NCI-H82 (cell line): ENCODE measurements around the gene TCF25.
"Not testable (repeated sequence)": the region's sequence is repeated elsewhere in the genome, so short reads cannot be mapped to it uniquely, and the experiment has no call there.

Experiments used
- DNase-seq: peaks from one replicate; lab custom pipeline; 2025; lab: John Stamatoyannopoulos, UW

TCF25 gene

DNA sequence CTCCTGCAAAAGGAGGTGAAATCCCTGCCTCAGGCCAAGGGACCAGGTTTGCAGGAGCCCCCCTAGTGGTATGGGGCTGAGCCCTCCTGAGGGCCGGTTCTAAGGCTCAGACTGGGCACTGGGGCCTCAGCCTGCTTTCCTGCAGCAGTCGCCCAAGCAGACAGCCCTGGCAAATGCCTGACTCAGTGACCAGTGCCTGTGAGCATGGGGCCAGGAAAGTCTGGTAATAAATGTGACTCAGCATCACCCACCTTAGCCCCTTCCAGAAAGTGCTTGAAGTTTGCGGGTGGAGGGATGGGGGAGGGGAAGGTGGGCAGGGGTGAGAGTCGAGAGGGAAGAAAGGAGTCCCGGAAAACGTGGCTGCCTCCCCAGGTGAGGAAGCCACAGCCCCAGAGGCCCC, 47.3 kb downstream of the TCF25 start:
- no peak for DNase-seq

DNA sequence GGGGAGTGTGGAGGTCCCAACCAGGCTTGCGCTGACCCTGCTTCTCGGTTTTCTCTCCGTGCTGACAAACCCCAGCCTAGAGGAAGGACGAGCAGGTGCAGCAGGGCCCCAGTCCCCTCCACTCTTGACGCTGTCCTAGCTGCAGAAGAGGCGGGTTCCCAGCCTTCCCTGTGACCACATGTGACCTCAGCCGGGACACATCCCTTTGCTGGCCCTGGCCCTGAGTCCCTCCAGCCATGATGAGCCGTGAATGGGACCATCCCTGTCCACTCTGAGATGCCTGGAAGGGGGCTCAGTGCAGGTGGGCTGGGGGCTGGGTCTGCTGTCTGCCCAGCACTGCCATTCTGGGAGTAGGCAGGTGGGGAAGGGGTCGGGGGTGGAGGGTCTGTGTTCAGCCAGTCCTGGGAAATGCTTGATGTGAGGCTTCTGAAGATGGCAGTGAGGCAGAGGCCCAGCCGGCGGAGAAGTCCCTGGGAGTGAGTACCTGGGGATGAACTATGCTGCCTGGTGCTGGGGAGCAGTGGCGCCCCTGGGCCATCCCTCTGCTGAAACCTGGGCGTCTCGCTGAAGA, 47.8 kb downstream of the TCF25 start:
- DNase-seq: no peak

DNA sequence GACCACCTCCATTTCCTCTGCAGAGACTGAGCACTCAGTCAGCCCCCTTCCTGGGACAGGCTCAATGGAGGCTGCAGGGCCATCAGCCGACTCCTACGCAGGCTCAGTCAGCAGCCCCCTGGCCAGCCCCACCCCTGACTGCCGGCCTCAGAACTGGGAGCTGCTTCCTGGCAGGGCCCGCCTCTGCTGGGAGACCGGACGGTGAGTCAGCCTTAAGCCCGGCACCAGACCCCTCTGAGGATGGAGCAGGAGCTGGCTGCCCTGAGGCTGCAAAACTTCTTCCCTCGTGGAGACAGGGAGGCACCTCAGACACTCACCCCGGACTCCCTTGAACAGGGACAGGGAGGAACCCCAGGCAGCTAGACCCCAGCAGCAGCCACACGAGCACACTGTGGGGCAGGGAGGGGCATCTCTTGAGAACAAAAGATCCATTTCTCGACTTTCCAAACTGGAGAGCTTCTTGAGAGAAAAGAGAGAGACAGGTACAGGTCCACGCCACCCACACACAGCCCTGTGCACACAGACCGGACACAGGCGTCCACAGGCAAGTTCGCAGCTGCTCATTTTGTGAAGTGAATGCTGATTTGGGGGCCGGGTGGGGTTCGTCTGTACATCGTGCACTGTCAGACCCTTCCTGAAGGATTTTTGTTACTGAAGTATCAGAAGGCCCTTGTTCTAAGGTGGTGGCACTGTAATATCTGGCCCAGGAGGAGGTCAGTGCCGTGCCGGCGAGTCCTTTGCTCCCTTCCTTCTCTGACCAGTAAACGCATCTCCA, 48.5 kb downstream of the TCF25 start:
- DNase-seq: peak; percentile 70

DNA sequence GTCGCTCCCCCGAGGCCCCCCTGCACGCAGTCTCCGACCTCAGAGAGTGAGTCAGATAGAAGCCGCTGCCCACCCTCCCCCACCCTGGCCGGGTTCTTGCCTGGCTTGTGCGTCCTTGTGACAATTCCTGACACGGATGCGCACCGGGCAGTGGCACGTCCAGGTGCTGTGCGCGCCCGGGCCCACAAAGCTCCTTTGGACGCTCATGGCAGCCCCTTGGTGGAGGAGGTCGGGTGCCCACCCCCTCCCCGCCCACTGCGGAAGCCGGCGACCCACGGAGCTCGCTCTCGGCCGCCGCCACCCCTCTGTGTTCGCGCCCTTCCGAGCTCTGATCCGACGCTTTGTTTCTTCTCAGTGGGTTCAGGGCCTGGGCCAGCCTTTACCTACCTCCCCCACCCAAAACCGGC, 49.1 kb downstream of the TCF25 start:
- DNase-seq: peak; percentile 80

DNA sequence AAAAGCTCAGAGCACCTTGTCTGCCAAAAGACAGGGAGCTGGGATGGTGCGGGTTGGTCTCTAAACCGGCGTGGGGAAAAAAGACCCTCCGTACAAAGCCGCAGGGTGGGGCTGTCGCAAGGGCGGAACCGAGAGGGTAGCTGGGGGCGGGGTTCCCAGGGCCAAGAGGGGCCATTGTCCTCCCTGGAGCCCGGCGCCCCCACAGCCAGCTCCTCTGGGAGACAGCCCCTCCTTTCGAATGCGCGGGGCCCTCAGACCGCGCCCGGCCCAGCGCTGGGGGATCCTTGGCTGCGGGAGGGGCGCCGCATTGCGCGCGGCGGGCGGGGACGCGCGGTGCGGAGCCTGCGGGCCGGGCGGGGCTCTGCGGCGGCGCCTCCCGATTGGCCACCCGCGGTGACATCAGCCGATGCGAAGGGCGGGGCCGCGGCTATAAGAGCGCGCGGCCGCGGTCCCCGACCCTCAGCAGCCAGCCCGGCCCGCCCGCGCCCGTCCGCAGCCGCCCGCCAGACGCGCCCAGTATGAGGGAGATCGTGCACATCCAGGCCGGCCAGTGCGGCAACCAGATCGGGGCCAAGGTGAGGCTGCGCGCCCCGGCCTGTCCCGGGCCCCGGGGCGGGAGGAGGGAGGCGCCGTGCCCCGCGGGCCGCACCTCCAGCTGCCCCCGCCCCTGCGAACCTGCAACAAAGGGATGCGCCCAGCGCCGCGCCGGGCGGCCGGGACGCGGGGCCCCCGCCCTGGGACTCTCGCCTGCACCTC, 49.7 kb downstream of the TCF25 start, which contains the start of gene TUBB3:
Gene TUBB3 (plus strand): TSS at position 459 of the 756 bp plus-strand sequence. CDS start 60 bp downstream, at position 519.
- peak; percentile 94 for DNase-seq

DNA sequence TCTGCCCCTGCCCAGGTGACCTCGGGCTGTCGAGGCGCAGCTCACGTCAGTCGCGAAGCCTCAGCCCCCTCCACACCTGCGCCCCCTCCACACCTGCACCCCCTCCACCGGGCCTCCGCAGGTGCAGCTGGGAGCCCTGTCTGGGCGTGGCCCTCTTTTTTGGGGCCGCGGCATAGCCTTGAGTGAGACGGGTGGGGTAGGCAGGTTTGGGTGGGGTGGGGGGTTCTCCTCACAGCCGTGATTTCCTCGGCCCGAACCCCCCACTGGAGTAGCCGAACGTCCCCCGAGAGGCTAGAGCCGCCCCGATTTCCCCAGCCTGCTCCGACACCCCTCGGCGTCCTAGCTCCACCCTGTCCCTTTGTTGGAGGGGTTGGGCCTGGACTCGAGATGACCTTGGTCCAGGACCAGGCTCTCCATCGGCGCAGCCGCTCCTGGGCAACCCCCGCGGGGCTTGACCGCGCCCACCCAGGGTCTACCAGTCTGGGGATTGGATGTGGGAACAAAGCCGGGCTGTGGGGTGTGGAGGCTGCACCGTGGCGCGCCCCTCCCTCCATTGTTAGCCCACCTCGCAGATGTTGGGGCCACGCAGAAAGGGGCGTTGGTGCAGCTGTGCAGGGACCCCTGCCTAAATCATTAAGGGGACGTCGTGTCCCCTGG, 50.4 kb downstream of the TCF25 start:
- DNase-seq: peak; percentile 69

DNA sequence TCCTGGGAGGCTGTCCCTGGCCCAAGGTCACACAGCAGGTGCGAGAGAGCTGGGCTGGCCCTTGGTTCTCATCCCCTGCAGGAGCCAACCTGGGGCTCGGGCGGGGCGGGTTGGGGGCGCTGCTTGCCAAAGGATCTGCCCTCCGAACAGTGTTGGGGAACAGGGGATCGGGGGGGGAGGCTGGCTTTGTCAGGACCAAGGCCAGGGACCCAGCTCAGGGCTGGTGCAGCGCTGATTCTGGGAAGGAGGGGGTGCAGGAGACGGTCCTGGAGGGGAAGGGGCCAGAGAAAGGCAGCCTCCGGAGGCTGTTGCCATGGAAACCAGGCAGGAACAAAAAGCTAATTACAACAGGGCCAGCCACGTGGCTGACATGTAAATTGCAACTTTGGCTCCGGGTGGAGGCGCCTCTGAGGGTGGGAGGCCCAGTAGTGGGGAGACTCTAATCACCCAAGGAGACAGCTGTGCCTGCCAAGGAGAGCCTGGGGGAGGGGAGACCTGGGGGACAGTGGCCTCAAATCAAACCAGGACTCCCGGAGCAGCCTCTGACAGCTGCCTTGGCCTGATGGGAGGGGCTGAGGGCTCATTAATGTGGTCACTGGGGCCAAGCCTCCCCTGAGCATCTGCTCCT, 51.0 kb downstream of the TCF25 start:
- peak; percentile 82 for DNase-seq

DNA sequence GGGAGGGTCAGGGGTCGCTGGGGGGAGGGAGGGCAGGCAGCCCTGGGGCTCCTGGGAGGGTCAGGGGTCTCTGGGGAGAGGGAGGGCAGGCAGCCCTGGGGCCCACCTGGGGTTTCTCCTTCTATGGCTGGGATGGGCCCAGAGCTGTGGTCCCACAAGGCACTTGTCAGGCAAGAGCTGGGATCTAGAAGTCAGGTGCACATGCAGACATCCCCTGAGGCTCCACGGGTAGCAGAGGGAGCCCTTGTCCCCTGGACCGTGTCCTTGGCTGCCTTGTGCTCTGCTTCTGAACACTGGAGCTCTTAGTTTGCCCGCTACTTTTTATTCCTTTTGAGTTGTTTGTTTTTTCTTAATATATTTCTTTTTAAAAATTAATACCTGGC, 51.5 kb downstream of the TCF25 start:
- DNase-seq: peak; percentile 78

DNA sequence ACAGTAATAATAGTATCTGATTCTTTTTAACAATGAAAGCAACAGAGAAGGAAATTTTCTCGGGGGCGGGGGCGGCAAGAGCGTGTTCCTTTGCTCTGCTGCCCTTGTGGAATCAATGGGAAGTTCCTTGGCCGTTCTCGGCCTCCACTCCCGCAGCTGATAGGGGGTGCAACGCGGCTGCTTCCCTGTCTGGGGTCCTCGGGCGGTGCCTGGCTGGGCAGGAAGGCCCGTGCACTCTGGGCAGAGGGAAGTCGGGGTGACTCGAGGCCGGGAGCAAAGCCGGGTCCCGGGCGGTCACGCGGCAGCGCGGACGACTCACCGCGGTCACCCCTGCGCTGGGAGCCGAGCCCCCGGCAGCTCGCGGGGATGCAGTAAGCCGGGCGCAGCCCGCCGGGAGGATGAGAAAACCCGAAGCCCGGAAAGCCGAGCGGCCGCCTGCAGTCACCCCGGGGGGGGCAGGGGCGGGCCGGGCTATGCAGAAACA, 52.2 kb downstream of the TCF25 start:
- DNase-seq: peak; percentile 58

DNA sequence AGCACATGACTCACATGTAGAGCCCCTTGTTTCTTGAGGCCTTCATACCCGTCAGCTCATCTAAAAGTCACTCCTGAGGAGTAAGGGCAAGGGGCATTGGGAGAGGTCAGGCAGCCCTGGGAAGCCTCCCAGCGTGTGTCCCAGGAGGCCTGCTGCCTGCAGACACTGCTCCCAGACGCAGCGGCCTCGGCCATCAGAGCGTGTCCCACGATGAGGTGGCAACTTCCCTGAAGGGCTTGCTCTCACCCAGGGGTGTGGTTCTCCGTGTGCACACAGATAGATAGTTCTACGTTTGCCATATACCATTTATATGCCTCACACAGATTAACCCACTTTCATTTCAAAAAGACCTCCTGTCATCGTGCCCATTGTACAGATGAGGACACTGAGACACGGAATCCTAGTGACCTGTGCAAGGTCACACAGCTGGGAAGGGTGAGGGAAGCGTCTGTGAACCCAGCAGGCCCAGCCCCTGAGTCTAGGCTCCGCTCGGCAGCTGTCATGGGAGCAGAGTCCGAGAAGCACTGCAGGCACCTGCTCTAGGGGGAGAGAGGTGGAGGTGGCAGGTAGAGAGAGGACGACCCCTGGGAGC, 58.0 kb downstream of the TCF25 start:
- DNase-seq: no peak

DNA sequence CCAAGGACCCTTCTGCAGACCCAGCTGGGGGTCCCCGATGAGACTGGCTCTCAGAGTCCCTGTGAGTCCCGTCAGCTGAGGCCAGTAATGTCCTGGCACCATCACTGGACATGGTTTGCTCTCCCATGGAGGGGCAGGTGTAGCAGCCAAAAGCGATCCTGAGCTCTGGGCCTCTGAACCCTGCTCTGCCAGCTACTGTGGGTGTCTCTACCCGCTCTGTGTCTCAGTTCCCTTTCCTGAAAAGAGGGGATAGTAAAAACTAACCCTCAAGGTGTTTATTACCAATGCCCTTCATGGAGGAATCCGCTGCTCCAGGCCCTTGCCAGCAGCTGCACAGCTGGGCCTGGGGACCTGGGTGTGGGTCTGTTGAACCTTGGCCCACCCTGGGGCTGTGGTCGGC, 58.6 kb downstream of the TCF25 start:
- no peak for DNase-seq

DNA sequence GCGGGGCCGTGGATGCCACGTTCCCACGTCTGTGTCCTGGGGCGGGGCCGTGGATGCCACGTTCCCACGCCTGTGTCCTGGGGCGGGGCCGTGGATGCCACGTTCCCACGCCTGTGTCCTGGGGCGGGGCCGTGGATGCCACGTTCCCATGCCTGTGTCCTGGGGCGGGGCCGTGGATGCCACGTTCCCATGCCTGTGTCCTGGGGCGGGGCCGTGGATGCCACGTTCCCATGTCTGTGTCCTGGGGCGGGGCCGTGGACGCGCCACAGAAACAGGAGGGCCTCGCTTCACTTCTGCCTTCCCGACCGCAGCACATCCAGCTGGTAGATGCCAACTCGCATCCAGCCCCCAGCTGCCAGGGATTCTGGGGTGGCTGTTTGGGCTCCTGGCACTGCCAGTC, 60.6 kb downstream of the TCF25 start:
- DNase-seq: not testable (repeated sequence)

DNA sequence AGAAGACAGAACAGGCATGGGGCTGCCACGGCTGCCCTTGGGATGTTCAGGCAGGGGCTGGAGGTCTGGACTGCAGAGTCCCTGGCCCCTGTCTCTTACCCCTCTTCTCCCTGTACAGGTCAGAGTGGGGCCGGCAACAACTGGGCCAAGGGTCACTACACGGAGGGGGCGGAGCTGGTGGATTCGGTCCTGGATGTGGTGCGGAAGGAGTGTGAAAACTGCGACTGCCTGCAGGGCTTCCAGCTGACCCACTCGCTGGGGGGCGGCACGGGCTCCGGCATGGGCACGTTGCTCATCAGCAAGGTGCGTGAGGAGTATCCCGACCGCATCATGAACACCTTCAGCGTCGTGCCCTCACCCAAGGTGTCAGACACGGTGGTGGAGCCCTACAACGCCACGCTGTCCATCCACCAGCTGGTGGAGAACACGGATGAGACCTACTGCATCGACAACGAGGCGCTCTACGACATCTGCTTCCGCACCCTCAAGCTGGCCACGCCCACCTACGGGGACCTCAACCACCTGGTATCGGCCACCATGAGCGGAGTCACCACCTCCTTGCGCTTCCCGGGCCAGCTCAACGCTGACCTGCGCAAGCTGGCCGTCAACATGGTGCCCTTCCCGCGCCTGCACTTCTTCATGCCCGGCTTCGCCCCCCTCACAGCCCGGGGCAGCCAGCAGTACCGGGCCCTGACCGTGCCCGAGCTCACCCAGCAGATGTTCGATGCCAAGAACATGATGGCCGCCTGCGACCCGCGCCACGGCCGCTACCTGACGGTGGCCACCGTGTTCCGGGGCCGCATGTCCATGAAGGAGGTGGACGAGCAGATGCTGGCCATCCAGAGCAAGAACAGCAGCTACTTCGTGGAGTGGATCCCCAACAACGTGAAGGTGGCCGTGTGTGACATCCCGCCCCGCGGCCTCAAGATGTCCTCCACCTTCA, 61.5 kb downstream of the TCF25 start:
- no peak for DNase-seq

DNA sequence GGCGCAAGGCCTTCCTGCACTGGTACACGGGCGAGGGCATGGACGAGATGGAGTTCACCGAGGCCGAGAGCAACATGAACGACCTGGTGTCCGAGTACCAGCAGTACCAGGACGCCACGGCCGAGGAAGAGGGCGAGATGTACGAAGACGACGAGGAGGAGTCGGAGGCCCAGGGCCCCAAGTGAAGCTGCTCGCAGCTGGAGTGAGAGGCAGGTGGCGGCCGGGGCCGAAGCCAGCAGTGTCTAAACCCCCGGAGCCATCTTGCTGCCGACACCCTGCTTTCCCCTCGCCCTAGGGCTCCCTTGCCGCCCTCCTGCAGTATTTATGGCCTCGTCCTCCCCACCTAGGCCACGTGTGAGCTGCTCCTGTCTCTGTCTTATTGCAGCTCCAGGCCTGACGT, 62.2 kb downstream of the TCF25 start:
- not testable (repeated sequence) for DNase-seq

DNA sequence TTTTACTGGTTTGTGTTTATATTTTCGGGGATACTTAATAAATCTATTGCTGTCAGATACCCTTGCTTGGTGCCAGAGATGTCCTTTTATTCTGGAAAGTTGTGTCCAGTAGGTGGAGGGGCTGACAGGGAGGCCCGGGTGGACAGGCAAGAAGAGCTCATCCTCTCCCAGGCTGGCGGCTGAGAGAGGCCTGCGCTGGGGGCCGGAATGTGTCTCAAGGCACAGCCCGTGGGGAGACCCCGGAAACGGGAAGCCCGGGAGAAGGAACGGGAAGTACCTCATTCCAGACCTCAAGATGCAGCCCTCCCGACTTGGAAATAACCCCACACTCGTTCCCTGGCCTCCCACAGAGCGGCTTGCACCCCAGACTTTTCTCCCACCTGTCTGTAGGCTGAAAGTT, 62.6 kb downstream of the TCF25 start:
- no peak for DNase-seq

DNA sequence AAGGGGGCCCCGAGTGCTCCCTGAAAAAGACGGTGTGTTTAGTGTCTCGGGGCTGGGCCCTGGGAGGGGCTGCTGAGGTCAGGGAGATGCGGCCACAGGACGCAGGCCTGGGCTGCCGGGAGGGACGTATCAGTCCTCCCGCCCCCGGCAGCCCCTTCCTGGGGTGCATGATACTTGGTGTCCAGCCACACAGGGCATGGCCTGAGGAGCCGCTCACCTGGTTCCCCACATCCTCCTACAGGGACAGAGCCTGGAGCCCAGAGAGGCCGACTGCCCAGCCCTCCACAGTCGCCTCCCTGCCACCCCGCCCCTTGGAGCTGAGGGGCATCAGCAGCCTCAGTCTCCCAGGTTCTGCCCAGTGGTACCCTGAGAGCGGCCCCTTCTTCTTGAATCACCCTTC, 63.1 kb downstream of the TCF25 start:
- no peak for DNase-seq

DNA sequence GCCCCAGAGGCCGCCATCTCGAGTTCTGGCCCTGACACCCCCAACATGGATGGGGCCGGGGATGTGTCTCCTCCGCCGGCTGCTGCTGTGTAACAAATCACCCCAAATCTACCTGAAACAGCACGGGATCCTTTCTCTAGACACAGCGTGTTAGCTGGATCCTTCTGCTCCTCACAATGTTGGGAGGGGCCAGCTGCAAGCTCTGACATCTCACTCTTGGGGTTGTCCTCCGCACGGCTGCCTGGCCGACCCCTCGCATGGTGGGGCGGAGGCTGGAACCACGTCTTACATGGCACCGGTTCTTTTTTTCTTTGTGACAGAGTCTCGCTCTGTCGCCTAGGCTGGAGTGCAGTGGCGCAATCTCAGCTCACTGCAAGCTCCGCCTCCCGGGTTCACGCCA, 63.6 kb downstream of the TCF25 start:
- DNase-seq: no peak

DNA sequence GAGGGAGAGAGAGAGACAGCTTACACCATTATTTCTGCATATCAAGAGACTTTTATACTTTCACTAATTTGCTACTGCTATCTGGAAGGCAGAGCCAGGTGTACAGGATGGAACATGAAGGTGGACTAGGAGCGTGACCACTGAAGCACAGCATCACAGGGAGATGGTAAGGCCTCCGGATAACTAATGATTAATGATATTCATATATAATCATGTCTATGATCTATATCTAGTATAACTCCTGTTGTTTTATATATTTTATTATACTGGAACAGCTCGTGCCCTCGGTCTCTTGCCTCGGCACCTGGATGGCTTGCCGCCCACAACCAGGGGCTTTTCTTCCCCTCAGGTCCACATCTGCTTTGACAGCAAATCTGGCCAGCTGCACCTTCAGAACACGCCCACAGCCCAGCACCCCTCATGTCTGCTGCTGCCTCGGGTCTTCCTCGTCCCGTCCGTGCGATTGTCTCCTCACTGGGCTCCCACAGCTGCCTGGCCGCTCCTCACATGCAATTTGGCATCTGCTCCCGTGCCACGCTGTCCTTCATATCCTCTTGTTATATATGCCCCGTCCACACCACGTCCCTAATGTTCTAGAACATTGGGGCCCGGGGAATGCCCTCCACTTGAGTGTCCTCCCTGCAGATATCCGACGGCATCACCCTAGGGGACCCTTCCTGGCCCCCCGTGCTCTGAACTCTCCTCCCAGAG, 64.9 kb downstream of the TCF25 start:
- DNase-seq: no peak

DNA sequence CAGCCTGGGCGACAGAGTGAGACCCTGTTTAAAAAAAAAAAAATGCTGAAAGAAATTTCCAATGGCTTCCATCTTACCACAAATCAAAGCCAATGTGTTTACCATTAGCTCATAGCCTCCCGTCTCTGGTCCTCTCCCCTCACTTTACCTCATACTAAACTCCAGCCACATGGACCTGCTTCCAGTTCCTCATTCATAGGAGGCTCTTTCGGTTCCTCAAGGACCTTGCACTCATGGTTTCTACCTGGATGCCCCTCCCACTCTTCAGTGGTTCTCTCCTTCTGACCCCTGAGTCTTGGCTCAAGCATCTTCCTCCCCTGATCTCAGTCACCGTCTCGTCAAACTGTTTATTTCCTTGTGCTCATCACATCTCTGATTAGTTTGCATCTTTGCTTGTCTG, 71.4 kb downstream of the TCF25 start:
- DNase-seq: no peak

DNA sequence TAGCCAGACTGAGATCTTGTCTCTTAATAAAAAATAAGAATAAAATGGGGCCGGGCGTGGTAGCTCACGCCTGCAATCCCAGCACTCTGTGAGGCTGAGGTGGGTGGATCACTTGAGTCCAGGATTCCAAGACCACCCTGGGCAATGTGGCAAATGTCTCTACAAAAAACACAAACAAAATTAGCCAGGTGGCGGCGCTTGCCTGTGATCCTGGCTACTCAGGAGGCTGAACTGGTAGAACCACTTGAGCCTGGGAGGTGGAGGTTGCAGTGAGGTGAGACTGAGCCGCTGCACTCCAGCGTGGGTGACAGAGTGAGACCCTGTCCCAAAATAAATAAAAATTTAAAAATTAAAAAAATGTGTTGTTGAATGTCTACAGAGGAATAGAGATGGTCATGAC, 72.3 kb downstream of the TCF25 start:
- DNase-seq: no peak
